Stimulated activated CD4-positive, alpha-beta T cell treated with anti-CD3 and anti-CD28 coated beads, Interleukin-4, amount 100 ng/mL, for 48 hours (primary cell): ENCODE data around the gene CPPED1.
"Not testable (repeated sequence)": the region's sequence is repeated elsewhere in the genome, so short reads cannot be mapped to it uniquely, and the experiment has no call there.

Experiments used
- DNase-seq, 2 donors: peaks; one replicate each; pipeline ENCODE4 v3.0.0-alpha.2; 2020; ENCODE audit warnings: low read depth in 2 of 2

Gene CPPED1

GRCh38 chr16:12767897-12768296 is 35.8 kb downstream of the CPPED1 start:
- no peak for DNase-seq

DNA sequence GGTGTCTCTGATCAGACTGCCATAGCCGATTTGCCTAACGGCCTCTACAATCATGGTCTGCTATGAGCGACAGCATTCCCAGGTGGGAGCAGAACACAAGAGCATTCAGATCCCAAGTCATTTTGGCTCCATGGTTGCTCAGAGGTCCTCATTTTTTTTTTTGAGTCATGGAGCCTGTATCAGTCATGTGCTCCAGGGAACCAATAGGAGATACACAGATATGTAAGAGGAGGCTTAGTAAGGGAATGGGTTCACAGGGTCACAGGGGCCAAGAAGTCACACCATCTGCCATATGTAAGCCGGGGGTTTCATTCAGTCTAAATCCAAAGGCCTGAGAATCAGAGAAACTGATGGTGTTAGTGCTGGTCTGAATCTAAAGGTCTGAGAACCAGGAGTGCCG is 36.8 kb downstream of the CPPED1 start:
- DNase-seq: no peak

DNA sequence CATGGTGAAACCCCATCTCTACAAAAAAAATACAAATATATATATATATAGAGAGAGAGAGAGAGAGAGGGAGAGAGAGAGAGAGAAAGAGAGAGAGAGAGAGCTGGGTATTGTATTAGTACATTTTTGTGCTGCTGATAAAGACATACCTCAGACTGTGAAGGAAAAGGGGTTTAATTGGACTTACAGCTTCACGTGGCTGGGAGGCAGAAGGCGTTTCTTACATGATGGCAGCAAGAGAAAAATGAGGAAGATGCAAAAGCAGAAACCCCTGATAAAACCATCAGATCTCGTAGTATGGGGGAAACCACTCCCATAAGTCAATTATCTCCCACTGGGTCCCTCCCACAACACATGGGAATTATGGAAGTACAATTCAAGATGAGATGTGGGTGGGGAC is 37.5 kb downstream of the CPPED1 start:
- not testable (repeated sequence) for DNase-seq

- no peak for DNase-seq
These were observed 38.7 kb downstream of the CPPED1 start for GRCh38 chr16:12764813-12765488.

DNA sequence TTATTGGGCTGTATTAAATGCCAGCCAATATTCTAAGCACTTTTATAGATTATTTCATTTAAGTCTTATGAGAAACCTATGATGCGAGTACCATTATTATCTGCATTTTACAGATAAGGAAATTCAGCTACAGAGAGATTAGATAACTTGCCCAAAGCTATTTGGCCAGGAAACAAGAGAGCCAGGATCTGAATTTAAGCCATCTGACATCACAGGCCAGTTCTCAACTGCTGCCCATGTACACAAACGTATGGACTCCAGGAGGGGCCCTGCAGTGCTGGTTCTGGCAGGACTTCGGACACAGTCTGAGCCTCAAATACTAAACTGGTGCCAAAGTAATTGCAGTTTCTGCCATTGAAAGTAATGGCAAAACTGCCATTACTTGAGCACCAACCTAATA is 40.2 kb downstream of the CPPED1 start:
- DNase-seq: no peak

- no peak for DNase-seq
These were observed 42.7 kb downstream of the CPPED1 start for GRCh38 chr16:12760819-12761611.

GRCh38 chr16:12758670-12759558 is 44.8 kb downstream of the CPPED1 start:
- DNase-seq: no peak

DNA sequence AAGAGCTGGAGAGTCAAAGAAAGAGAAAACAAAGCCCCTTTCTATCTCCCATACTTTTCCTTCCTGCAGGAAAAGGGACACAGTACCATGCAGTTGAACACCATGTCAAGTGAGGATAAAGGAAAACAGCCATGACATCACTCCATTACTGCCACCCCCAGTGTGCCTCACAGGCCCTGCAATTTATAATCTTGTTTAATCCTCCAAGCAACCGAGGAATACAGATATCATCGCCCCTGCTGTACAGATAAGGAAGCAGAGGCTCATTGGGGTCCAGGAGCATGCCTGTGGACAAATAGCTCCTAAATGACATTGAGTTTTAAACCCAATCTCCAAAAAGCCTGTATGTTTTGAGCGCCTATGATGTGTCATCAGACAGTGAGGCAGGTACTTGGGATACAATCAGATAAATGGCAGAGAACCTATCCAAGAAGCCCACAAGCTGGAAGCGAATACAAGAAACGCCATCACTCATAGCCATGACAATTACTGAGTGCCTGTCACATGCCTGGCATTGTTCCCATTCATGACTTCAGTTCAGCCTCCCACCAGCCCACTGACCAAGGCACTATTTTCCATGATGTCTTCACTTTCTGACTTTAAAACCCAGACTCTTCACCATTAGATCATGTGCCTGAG is 45.5 kb downstream of the CPPED1 start:
- no peak for DNase-seq

GRCh38 chr16:12757546-12757945 is 46.1 kb downstream of the CPPED1 start:
- DNase-seq: no peak

DNA sequence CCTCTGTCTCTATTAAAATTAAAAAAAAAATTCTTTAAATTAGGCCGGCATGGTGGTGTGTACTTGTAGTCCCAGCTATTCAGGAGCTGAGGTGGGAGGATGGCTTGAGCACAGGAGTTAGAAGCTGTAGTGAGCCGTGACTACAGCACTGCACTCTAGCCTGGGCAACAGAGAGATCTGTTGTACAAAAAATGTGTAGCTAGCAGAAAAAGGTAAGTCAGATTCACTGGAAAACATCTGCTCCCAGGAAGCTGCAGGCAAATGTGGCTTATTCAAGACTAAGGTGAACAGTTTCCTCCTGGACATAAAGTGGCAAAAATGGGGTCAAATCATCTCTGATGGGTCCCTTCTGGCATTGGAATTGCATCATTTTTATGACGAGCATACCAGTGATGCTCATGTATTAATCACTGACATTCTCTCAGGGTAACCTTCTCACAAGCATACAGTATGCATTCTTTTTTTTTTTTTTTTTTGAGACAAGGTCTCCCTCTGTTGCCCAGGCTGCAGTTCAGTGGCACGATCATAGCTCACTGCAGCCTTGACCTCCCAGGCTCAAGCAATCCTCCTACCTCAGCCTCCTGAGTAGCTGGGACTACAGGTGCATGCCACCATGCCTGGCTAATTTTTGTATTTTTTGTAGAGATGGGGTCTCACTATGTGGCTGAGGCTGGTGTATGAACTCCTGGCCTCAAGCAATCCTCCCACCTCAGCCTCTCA is 48.7 kb downstream of the CPPED1 start:
- DNase-seq: no peak

- DNase-seq: no peak
These were observed 50.3 kb downstream of the CPPED1 start for GRCh38 chr16:12753203-12754023.

DNA sequence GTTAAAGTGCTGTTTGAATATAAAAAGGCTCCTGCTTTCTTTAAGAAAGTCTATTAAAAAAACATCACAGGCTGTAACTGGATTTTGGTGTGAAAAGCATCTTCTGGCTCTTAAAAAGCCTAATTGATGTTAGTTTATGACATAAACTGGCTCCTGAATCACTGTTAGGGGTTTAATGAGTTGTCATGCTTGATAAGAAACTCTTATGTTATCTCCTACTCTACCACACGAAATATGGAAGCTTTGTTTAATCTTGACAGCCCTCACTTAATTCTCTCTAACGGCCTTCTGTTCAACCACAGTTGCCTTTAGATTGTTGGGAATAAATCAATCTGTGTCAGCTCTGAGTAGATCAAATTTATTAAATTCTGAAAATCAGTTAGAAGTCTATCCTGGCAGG is 51.5 kb downstream of the CPPED1 start:
- DNase-seq: no peak

DNA sequence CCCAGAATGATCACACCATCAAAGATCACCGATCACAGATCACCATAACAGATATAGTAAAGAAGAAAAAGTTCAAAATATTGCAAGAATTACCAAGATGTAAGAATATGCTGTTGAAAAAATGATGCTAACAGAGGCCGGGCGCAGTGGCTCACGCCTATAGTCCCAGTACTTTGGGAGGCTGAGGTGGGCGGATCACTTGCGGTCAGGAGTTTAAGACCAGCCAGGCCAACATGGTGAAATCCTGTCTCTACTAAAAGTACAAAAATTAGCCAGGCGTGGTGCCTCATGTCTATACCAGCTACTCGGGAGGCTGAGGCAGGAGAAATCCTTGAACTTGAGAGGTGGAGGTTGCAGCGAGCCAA is 53.2 kb downstream of the CPPED1 start:
- peak in 1 of 2 donors; percentile 17 for DNase-seq

DNA sequence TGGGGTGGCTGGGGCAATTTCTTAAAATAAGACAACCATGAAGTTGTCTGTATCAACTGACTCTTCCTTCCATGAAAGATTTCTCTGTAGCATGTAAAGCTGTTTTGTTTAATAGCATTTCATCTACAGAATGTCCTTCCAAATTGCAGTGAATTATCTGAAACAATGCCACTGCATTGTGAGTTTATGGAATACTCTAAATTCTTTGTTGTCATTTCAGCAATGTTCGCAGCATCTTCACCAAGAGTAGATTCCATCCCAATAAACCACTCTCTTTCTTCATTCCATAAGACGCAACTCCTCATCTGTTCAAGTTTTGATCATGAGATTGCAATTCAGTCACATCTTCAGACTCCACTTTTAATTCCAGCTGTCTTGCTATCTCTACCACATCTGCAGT is 54.6 kb downstream of the CPPED1 start:
- DNase-seq: no peak

DNA sequence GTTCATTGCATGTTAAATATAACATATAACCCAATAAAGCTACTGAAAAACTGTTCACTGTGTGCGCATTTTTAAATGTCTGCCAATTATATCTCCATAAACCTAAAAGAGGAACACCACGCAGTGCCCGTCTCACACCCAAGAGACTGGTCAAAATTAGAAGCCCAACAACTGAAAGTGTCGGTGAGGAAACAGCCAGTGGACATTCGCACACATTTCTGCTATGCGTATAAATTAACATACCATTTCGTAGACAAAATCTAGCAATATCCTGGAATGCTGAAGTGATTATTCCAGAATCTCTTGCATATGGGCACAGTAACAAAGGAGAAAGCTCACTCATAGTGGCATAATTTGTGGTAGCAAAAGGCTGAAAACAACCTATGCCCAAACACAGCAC is 55.9 kb downstream of the CPPED1 start:
- no peak for DNase-seq

- no peak for DNase-seq
These were observed 56.4 kb downstream of the CPPED1 start for GRCh38 chr16:12747261-12747660.

DNA sequence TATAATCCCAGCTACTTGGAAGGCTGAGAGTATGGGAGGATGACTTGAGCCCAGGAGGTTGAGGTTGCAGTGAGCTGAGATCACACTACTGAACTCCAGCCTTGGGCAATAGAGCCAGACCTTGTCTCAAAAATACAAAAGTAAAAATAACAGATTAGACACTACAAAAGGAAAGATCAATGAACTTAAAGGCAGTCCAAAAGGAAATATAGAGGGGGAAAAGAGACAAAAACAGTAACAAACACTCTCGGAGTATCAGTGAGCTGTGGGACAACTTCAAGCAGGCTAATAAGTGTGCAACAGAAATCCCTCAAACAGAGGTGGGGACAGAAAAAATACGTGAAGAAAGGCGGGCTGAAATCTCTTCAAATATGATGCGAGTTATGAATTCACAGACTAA is 58.8 kb downstream of the CPPED1 start:
- DNase-seq: no peak

DNA sequence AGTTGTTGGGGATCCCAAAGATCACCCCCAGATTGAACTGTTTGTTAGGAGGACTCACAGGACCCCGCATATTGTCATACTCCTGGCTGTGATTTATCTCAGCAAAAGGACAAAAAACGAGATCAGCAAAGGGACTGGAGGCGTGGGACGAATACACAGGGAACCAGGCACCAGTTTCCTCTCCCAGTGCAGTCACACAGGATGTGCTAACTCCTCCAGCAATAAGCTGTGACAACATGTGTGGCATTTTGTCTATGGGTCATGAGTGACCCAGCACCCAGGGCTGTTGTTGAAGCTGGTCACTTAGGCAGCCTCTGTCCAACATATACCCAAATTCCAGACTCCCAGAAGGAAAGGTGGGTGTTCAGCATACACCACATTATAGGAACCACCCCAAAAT is 60.9 kb downstream of the CPPED1 start:
- DNase-seq: no peak

DNA sequence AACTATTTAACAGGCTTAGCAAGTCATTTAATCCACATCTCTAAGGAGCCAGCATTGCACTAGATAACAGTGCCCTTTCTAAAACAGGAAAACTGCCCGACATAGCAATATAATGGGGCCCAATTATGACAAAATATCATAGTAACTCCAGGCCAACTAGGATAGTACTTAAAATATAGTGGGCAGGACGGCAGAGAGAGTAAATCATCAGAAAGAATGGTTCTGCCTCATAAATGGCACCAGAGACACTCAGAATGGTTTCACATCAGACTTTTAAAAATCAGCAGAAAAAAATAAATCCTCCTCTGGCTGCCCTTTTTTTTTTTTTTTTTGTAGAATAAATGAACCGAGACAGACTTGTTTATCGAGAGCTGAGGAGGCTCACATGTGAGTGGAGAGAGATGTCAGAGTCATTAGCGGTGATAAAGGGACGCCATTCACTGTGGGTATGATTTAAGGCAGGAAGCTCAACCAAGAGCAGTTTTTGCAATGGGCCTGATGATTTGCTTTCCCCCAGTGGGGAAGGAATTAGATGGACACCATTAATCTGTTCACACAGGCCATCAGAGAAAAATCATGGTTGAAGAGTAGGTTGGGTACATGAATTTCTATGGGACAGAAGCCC is 62.6 kb downstream of the CPPED1 start:
- no peak for DNase-seq

GRCh38 chr16:12739738-12740137 is 63.9 kb downstream of the CPPED1 start:
- DNase-seq: no peak
